LNCaP clone FGC (cell line): ENCODE results near the gene LIN28B.
A peak's percentile ranks its signal among the peaks of the same experiment; 100 is the strongest.
"Not testable (repeated sequence)": the region's sequence is repeated elsewhere in the genome, so short reads cannot be mapped to it uniquely, and the experiment has no call there.

Experiments used
- DNase-seq: peaks from one replicate; pipeline ENCODE4 v3.0.0-alpha.2; 2011; ENCODE audit warnings: low read depth
- H3K4me3 ChIP-seq: 2 replicates; pipeline ENCODE4 v1.5.1; 2011; ENCODE audit warnings: mild to moderate bottlenecking, low read depth, low read length, control low read depth
- CTCF ChIP-seq: IDR thresholded peaks from 2 replicates; pipeline ENCODE4 v1.5.1; 2012; ENCODE audit warnings: mild to moderate bottlenecking; ENCODE audit not compliant: control insufficient read depth, insufficient read depth; ENCODE audit errors: extremely low read depth

Gene LIN28B

DNA sequence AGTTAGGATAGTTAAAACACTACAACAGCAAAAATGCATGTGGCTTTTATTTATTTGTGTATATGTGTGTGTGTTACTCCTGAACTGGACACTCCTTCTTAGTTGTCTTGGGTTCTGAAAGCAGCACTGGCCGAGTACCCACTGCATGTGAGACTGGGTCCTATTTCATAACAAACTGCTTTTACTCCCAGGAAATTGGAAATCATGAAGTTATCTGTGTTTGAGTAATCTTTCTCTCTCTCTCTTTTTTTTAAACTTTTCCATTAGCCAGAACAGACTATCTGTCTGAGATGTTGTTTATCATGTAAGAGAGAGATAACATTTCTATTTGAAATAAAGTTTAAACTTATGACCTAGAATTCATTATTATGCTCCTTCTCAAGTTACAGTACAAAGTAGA is 110.4 kb downstream of the LIN28B start:
- H3K4me3 ChIP-seq: no peak overlapping the region
- no peak for DNase-seq
- TF ChIP-seq CTCF: no peak

DNA sequence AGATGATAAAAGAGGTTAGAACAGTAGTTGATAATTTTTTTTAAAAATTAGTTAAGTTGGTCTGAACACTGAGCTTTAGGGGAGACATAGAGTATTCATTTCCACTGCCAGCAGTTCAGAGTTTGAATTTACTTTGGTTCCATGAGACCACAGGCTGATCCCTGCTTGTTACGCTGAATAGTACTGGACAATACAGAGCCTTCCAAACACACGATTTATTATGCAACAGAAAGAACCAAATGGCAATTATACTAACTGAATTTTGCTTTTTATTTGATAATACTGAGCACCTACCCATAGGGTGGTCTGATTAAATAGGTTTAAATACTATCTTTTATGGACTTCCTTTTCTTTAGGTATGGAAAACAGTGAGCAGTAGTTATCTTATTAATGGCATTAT is 111.5 kb downstream of the LIN28B start:
- no peak for TF ChIP-seq CTCF
- no peak for DNase-seq
- no peak overlapping the region for H3K4me3 ChIP-seq

DNA sequence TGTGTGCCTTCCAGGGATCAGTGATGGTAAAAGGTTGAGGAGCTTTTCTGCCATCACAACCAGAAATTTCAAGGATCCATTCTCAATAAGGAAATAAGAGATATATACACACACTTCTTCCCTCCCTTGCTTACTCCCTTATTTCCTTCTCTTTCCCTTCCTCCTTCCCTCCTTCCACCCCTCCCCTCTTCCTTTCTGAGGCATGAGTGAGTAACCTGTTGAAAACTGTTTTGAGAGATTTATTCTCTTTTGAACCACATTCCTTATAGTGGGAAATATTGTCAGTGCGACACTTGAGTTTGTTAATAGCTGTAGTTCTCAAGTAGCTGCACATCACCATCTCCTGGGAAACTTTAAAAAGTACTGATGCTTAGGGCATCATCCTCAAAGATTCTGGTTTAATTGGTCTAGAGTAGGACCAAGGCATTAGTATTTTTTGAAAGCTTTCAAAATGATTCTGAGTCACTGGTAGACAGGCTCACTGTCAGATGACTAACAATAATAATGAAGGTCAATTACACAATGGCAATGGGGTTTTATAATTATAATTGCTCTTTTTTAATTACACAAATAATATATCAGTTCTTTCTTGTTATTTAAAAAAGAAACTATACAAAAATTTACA is 113.0 kb downstream of the LIN28B start:
- no peak for DNase-seq
- no peak for TF ChIP-seq CTCF
- no peak overlapping the region for H3K4me3 ChIP-seq

- no peak overlapping the region for H3K4me3 ChIP-seq
- TF ChIP-seq CTCF: no peak
- no peak for DNase-seq
Measured at GRCh38 chr6:105072798-105073199, 115.9 kb downstream of the LIN28B start.

DNA sequence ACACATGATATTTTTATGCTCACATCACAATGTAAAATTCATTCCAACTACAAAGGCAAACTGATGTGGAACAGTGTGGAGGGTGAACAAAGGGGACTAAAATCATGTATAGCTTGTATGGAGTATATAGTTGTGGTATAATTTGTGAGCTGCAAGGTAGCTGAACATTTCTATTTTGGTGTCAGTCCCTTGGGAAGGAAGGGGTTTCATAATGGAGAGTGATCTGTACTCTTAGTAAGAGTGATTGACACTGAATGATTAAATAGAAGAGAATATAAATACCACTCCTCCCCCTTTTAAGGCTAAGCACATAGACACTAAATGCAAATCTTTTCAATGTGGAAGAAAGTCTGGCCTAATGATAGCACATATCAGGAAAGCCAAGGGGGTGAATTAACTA is 118.3 kb downstream of the LIN28B start:
- no peak for DNase-seq
- no peak overlapping the region for H3K4me3 ChIP-seq
- TF ChIP-seq CTCF: no peak

GRCh38 chr6:105076418-105076817 is 119.5 kb downstream of the LIN28B start:
- not testable (repeated sequence) for H3K4me3 ChIP-seq, DNase-seq

DNA sequence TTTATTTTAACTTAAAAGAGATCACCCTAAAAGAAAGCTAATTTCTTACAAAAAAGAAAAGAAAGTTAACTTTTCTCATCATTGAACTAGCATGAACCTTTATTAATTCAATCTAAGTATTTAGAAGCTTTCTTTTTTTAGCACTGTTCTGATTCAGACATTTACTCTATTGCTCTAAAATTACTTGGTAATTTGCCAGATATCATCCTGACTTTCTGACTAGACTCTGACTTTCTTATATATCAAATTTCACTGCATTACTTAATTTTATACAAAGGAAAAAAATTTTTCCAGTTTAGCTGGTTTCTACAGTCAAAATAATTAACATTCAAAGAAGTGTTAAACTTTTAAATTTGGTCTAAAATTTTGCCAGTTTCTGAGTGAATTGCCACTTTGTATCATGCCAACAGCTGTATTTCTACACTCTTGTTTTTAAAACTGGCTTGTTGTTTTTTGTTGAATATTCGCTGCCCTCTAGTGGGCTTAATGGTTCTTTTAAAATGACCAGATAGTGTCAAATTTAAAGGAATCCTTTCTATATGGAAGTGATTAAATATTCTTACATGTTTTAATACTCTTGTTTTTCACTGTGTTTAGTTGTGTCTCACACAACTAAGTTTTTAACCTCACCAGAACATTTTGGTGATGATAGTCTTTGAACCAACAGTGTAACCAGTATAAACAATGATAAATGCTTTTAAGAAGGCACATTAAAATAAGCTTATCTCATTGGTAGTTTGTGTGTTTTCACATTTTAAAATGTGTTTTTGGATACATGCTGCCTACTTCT is 120.9 kb downstream of the LIN28B start:
- peak; percentile 43 for DNase-seq
- peak; percentile 53 for TF ChIP-seq CTCF
- no peak overlapping the region for H3K4me3 ChIP-seq
